Gastroesophageal sphincter (tissue), 4 donors: ENCODE data around the gene EMID1. TPM values are rescaled to one million over a fixed set of nuclear protein-coding genes. Genes with fewer than 3 reads are reported as not detected.

Experiments
- ATAC-seq: fragments of 150-250 bp; one replicate; pipeline ENCODE4 v1.9.1; 2016; ENCODE audit warnings: mild to moderate bottlenecking, moderate library complexity
- H3K27ac ChIP-seq, 4 donors: fragments of 200-600 bp; sonication (generic) in 3 of 4; 1 replicate in 3 of 4; 2 replicates in 1 of 4; pipeline ENCODE4 v1.5.1; 2016 to 2019
- H3K27me3 ChIP-seq: fragments of 200-600 bp; sonication (generic); one replicate; pipeline ENCODE4 v1.5.1; 2019
- H3K36me3 ChIP-seq, 2 donors: fragments of 200-600 bp; sonication (generic); one replicate each; pipeline ENCODE4 v1.5.1; 2019; ENCODE audit warnings: control low read depth in 1 of 2
- H3K4me1 ChIP-seq, 3 donors: fragments of 200-600 bp; sonication (generic); 1 replicate in 2 of 3; 2 replicates in 1 of 3; pipeline ENCODE4 v1.5.1; 2016 to 2019; ENCODE audit warnings: control low read depth in 2 of 3
- H3K4me3 ChIP-seq, 2 donors: fragments of 200-600 bp; sonication (generic); one replicate each; pipeline ENCODE4 v1.5.1; 2019; ENCODE audit warnings: mild to moderate bottlenecking in 1 of 2, moderate library complexity in 1 of 2
- H3K9me3 ChIP-seq, 3 donors: fragments of 200-600 bp; sonication (generic); one replicate each; pipeline ENCODE4 v1.5.1; 2017 to 2019; ENCODE audit warnings: control low read depth in 2 of 3
- EP300 ChIP-seq: sonication (generic); formaldehyde crosslinking; IDR thresholded peaks from one replicate; pipeline ENCODE4 v1.6.1; 2017; ENCODE audit warnings: antibody characterized with exemption, mild to moderate bottlenecking
- POLR2A ChIP-seq, 2 donors: fragments of 450-650 bp; IDR thresholded peaks; one replicate each; pipeline ENCODE4 v1.6.1; 2017; ENCODE audit warnings: antibody characterized with exemption in 2 of 2, mild to moderate bottlenecking in 2 of 2, moderate library complexity in 1 of 2
- POLR2AphosphoS5 ChIP-seq: sonication (generic); formaldehyde crosslinking; IDR thresholded peaks from one replicate; pipeline ENCODE4 v1.6.1; 2017; ENCODE audit warnings: antibody characterized with exemption
- WGBS, 2 donors: methylation state at CpG; one replicate each; pipeline ENCODE4 v1.1.5; 2018; ENCODE audit warnings: low coverage in 1 of 2; 5-methylcytosine and 5-hydroxymethylcytosine counted together
- total RNA-seq, 4 donors: library from RNA; depleted of rRNA; stranded (reverse); fragments of >200 nt; gene quantifications; one replicate each; pipeline ENCODE4 v1.1.0, GENCODE V29; 2016
- TF ChIP-seq, protein P1 (sequence below), 4 experiments: fragments of 200-600 bp in 2 of 4; fragments of 450-650 bp in 2 of 4; sonication (generic) in 1 of 4; IDR thresholded peaks; one replicate each; pipeline ENCODE4 v1.5.1; 2017 to 2019; ENCODE audit warnings: antibody characterized with exemption in 4 of 4, mild to moderate bottlenecking in 2 of 4, moderate library complexity in 2 of 4

EMID1 gene
- total RNA-seq, 4 donors from 2014 or later = 0.15 to 1.5 (median 0.69) TPM

DNA sequence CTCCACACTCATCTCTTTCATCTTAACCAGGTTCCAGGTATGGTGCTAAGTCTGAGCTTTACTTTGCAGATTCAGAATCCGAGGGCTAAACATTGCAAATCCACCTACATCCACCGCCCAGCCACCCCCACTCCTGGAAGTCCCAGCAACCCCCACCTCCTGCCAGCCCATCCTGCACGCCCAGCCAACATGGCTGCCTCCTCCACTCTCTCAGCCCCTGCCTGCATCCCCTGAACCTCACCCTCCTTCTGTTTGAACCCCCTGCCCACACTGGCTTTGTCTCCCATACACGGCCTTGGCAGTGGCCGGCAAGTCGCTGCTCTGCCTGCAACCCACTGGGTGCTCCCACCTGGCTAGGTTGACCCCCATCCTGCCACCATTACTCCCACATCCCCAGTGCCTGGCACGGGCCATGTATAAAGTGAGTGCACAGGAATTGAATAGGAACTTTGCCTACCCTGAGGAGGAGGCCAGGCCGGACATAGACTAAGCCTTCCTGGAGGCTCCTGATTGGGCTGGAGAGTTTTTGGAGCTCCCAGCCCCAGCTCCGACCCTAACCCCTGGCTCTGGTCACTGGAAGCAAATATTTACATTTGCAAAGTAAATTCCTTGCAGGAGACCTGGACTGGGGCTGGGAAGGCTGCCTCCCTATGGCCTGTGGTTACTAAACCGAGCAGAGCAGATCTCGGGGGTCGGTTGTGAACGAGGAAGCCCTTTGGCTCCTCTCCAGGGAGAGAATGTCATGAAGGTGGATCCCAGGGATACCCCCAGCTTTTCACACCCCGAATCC lies 14.4 kb downstream of the EMID1 start:
- H3K27me3 ChIP-seq = no peaks in the 10 kb centered on the region
- 65 to 89% methylated on average over 5 to 9 of the region's 14 CpGs for WGBS, 2 donors
- H3K36me3 ChIP-seq = no peaks in the 10 kb centered on the region
- H3K9me3 ChIP-seq = no peaks in the 10 kb centered on the region
- H3K4me1 ChIP-seq = peaks cover 0 to 28% (median 6%) of the 10 kb centered on the region in 3 donors
- H3K27ac ChIP-seq = no peak overlapping the region
- no peak overlapping the region for H3K4me3 ChIP-seq
- ATAC-seq = no peak
- no peak for TF ChIP-seq EP300
- TF ChIP-seq, protein P1, sequence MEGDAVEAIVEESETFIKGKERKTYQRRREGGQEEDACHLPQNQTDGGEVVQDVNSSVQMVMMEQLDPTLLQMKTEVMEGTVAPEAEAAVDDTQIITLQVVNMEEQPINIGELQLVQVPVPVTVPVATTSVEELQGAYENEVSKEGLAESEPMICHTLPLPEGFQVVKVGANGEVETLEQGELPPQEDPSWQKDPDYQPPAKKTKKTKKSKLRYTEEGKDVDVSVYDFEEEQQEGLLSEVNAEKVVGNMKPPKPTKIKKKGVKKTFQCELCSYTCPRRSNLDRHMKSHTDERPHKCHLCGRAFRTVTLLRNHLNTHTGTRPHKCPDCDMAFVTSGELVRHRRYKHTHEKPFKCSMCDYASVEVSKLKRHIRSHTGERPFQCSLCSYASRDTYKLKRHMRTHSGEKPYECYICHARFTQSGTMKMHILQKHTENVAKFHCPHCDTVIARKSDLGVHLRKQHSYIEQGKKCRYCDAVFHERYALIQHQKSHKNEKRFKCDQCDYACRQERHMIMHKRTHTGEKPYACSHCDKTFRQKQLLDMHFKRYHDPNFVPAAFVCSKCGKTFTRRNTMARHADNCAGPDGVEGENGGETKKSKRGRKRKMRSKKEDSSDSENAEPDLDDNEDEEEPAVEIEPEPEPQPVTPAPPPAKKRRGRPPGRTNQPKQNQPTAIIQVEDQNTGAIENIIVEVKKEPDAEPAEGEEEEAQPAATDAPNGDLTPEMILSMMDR (IDR thresholded peaks at IDR 0.05) = no peak
- TF ChIP-seq POLR2AphosphoS5 = no peak
- no peak for TF ChIP-seq POLR2A (IDR thresholded peaks at IDR 0.05)

DNA sequence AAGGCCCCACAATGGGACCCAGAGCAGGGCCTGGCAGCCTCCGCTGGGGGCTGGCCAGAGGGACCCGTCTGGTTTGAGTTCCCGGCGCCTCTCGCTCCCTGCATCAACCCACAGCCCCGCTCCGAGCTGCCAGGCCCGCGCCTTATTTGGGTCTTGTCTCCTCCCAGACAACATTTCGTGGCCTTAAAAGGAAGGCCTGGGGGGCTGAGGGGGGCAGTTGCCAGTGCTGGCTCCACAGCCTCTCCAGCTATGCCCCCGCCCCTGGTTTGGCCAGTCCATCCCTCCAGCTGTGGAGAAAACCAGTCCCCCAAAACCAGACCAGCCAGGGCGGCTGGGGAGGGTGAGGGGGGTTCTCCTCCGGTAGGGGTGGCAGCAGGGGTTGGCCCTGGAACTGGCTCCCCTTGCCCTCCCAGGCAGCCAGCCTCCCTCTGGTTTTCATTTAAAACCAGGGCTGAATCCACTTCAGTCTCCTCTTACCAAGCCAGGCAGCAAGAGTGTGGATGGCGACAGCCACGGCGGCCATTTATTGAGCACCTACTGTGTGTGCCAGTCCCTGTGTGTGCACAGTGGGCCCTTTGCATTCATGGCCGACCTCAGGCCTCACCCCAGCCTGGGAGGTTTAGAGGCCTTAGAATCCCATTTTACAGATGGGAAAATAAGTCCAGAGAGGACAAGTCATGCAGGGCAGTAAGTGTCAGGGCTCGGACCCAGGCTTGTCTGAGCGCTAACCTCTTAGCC lies 18.6 kb downstream of the EMID1 start:
- no peaks in the 10 kb centered on the region for H3K36me3 ChIP-seq
- peak overlapping the region in 2 of 4 donors; percentile 35 to 60 for H3K27ac ChIP-seq
- no peak for ATAC-seq
- TF ChIP-seq POLR2A (IDR thresholded peaks at IDR 0.05) (no peak), POLR2AphosphoS5 (no peak), EP300 (no peak)
- TF ChIP-seq, protein P1 (IDR thresholded peaks at IDR 0.05) = no peak
- peak overlapping the region in 1 of 2 donors; percentile 14 for H3K4me3 ChIP-seq
- no peaks in the 10 kb centered on the region for H3K9me3 ChIP-seq
- no peaks in the 10 kb centered on the region for H3K27me3 ChIP-seq
- peaks cover 0 to 43% (median 19%) of the 10 kb centered on the region in 3 donors for H3K4me1 ChIP-seq
- no CpG with 5 or more reads among the region's 19 CpGs for WGBS, 2 donors

DNA sequence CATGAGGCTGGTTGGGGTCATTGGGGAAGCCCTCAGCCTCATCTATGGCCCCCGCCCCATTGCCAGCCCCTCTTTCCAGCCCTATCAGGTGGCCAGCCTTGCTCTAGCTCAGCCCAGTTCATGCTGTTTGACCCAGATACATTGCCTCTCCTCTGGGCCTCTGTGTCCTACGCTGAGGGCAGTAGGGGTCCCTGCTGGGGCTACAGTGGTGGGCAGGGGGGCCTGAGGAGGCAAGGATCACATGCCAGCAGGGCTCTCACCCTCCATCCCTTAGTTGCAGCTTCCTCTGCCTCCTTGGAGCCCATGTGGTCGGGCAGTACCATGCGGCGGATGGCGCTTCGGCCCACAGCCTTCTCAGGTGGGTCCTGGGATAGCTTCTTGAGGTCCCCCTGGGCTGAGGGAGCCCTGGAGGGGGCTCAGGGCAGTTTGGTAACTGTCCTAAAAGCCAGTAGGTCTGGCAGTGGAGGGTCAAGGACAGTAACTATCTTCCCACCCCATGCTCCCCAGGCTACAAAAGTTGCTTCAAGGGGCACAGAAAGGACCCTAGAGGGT lies 19.2 kb downstream of the EMID1 start:
- no peak overlapping the region for H3K4me3 ChIP-seq
- no peaks in the 10 kb centered on the region for H3K36me3 ChIP-seq
- ATAC-seq = no peak
- no CpG with 5 or more reads among the region's 7 CpGs for WGBS, 2 donors
- H3K4me1 ChIP-seq = peaks cover 0 to 43% (median 19%) of the 10 kb centered on the region in 3 donors
- no peaks in the 10 kb centered on the region for H3K27me3 ChIP-seq
- no peak for TF ChIP-seq POLR2AphosphoS5
- no peak for TF ChIP-seq POLR2A (IDR thresholded peaks at IDR 0.05)
- TF ChIP-seq, protein P1 (IDR thresholded peaks at IDR 0.05) = no peak
- no peak for TF ChIP-seq EP300
- H3K27ac ChIP-seq = peak overlapping the region in 3 of 4 donors; percentile 41 to 62 (median 58)
- no peaks in the 10 kb centered on the region for H3K9me3 ChIP-seq

DNA sequence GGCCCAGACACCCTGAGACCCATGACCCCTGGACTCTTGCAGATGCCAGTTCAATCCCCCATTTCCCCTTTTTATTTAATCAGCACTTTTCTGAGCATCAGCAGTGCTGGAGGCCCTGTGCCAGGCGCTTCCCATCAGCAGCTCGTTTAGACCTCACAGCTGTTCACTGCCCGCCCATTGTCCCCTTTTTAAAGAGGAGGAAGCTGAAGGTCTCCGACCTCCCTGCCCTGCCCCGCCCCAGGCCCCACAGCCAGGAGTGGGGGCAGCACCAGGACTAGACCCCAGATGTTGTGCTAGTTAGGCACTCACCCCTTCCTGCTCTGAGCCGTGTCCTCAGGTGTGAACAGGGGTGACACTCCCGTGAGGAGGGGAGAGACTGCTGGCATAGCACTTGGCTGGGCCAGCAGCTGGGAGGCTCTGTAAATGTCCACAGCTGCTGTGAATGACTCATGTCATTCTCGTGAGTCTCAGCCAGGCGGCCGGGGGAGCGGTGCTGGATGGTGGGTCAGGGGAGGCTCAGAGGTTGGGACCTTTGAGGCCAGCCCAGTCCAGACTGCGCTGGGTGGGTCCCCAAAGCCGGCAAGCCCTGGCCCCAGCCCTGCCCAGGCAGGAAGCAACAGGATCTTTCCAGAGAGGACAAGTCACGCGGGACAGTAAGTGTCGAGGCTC lies 19.9 kb downstream of the EMID1 start:
- H3K27me3 ChIP-seq = no peaks in the 10 kb centered on the region
- TF ChIP-seq, protein P1 (IDR thresholded peaks at IDR 0.05) = no peak
- TF ChIP-seq EP300 (no peak), POLR2A (IDR thresholded peaks at IDR 0.05) (no peak), POLR2AphosphoS5 (peak; percentile 21)
- no peak overlapping the region for H3K4me3 ChIP-seq
- peak; percentile 86 for ATAC-seq
- H3K27ac ChIP-seq = peak overlapping the region in 3 of 4 donors; percentile 41 to 62 (median 58)
- 20% methylated on average over 1 of the region's 16 CpGs; no CpG with 5 or more reads in 1 of the 2 donors for WGBS, 2 donors
- H3K9me3 ChIP-seq = no peaks in the 10 kb centered on the region
- peaks cover 0 to 37% (median 19%) of the 10 kb centered on the region in 3 donors for H3K4me1 ChIP-seq
- H3K36me3 ChIP-seq = no peaks in the 10 kb centered on the region
